Fibroblast of villous mesenchyme (primary cell): ENCODE data around the gene CDC14A. TPM values are rescaled to one million over a fixed set of nuclear protein-coding genes. Genes with fewer than 3 reads are reported as not detected.
"Not testable (repeated sequence)": the region's sequence is repeated elsewhere in the genome, so short reads cannot be mapped to it uniquely, and the experiment has no call there.

Experiments
- DNase-seq: peaks from one replicate; pipeline ENCODE4 v3.0.0-alpha.2; 2010; ENCODE audit warnings: low read depth
- H3K4me3 ChIP-seq: 2 replicates; pipeline ENCODE4 v1.5.1; 2011; ENCODE audit warnings: low read depth, mild to moderate bottlenecking, low read length
- CTCF ChIP-seq: IDR thresholded peaks from 2 replicates; pipeline ENCODE4 v1.5.1; 2012; ENCODE audit warnings: low read depth, mild to moderate bottlenecking, low read length; ENCODE audit not compliant: insufficient read depth
- total RNA-seq: library from RNA; depleted of rRNA; stranded (reverse); fragments of >200 nt; gene quantifications from 2 replicates; pipeline ENCODE4 v1.2.3, GENCODE V29; 2012

The CDC14A gene
- total RNA-seq, 1 donor = 5.2 TPM

- no peak for DNase-seq
Observed at GRCh38 chr1:100335436-100335835, 16.9 kb upstream of the CDC14A start.

GRCh38 chr1:100337878-100338277 lies 14.4 kb upstream of the CDC14A start:
- not testable (repeated sequence) for H3K4me3 ChIP-seq, DNase-seq

More at GRCh38 chr1:100335436-100335835, 16.9 kb upstream of the CDC14A start:
- TF ChIP-seq CTCF = no peak
- no peak overlapping the region for H3K4me3 ChIP-seq

- DNase-seq, H3K4me3 ChIP-seq: not testable (repeated sequence)
Observed at GRCh38 chr1:100339735-100340134, 12.6 kb upstream of the CDC14A start.

GRCh38 chr1:100340494-100340893 lies 11.8 kb upstream of the CDC14A start:
- TF ChIP-seq CTCF = no peak
- DNase-seq = no peak
- H3K4me3 ChIP-seq = no peak overlapping the region

DNA sequence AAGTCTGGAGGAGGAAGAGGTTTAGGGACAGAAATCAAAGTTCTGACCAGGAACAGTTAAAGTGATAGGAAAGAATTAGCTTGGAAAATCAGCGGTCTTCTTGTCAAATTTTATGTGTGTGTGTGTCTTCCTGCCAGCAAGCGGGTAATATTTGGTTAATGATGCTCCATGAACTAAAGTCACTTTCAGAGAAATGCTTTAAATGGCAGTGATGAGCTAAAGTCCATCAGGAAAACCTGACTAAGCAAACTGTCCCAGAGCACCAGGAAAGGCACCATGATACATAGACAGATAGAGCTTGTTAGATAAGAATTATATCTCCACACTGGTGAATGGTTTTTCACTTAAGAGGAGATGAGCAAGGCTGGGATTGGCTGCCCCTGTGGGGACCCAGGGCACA lies 10.0 kb upstream of the CDC14A start:
- no peak for TF ChIP-seq CTCF
- no peak overlapping the region for H3K4me3 ChIP-seq
- DNase-seq = no peak

- no peak overlapping the region for H3K4me3 ChIP-seq
- no peak for DNase-seq
Observed at GRCh38 chr1:100343897-100344296, 8.4 kb upstream of the CDC14A start.

GRCh38 chr1:100344774-100345173 lies 7.5 kb upstream of the CDC14A start:
- no peak overlapping the region for H3K4me3 ChIP-seq
- no peak for TF ChIP-seq CTCF
- no peak for DNase-seq

More at GRCh38 chr1:100343897-100344296, 8.4 kb upstream of the CDC14A start:
- TF ChIP-seq CTCF = no peak

- TF ChIP-seq CTCF = no peak
- H3K4me3 ChIP-seq = no peak overlapping the region
- no peak for DNase-seq
Observed at GRCh38 chr1:100346387-100346786, 5.9 kb upstream of the CDC14A start.
